ENCODE measurements around the gene CHERP.

The CHERP gene

DNA sequence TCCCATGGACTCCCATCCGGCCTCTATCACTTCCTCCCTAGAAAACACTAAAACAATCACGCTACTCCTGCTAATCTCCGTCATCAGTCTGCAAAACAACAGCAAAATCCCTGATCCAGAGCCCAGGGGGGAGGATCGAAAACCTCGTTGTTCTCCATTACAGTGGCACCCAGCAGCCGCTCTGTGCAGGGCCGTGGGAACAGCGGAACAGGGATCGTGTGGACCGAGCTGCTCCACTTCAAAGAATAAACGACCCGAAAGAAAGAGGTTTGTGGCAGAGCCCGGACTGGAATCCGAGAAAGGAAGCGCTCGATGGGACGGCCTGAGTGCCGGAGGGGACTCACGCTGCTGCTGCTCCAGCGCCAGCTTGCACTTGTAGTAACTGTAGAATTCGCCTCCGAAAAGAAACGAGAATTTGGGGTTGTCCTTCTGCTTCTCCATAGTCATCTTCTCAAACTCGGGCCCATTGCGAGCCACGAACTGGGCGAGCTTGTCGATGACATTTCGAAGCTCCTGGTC lies 652 bp downstream of the CHERP start:
- no peak for DNase-seq (ENCODE audit: extremely low read depth, insufficient read length)
- TF ChIP-seq, protein P1, sequence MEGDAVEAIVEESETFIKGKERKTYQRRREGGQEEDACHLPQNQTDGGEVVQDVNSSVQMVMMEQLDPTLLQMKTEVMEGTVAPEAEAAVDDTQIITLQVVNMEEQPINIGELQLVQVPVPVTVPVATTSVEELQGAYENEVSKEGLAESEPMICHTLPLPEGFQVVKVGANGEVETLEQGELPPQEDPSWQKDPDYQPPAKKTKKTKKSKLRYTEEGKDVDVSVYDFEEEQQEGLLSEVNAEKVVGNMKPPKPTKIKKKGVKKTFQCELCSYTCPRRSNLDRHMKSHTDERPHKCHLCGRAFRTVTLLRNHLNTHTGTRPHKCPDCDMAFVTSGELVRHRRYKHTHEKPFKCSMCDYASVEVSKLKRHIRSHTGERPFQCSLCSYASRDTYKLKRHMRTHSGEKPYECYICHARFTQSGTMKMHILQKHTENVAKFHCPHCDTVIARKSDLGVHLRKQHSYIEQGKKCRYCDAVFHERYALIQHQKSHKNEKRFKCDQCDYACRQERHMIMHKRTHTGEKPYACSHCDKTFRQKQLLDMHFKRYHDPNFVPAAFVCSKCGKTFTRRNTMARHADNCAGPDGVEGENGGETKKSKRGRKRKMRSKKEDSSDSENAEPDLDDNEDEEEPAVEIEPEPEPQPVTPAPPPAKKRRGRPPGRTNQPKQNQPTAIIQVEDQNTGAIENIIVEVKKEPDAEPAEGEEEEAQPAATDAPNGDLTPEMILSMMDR (IDR thresholded peaks at IDR 0.05; ENCODE audit: insufficient read depth, low read length, poor library complexity, severe bottlenecking) = no peak
- H3K27me3 ChIP-seq (replicated peaks; ENCODE audit: control insufficient read depth, insufficient read depth, low read length) = no peaks in the 10 kb centered on the region
- H3K4me3 ChIP-seq (replicated peaks; ENCODE audit: low read depth, low read length) = peak overlapping the region; percentile 91
- peaks cover 19% of the 10 kb centered on the region for H3K36me3 ChIP-seq (ENCODE audit: control insufficient read depth, insufficient read depth, low read length)

DNA sequence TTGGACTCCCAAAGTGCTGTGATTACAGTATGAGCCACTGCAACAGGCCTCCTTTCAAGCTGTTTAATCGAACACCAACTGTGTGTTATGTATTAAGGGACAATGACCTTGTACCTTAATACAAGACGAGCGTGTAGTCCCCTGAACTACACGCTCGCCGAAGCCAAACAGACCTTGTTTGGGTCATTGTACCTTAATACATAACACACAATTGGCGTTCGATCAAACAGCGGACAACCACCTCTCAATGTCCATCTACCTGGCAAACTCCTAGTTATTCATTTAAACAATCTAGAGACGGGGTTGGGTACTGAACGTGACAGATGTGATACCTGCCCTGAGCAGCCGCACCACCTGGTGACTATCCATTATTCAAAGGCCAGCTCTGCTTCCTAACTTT lies 1.3 kb downstream of the CHERP start:
- no peak for DNase-seq (ENCODE audit: extremely low read depth, insufficient read length)
- no peaks in the 10 kb centered on the region for H3K27me3 ChIP-seq (replicated peaks; ENCODE audit: control insufficient read depth, insufficient read depth, low read length)
- TF ChIP-seq, protein P1 (IDR thresholded peaks at IDR 0.05; ENCODE audit: insufficient read depth, low read length, poor library complexity, severe bottlenecking) = no peak
- H3K4me3 ChIP-seq (replicated peaks; ENCODE audit: low read depth, low read length) = peak overlapping the region; percentile 91
- peaks cover 23% of the 10 kb centered on the region for H3K36me3 ChIP-seq (ENCODE audit: control insufficient read depth, insufficient read depth, low read length)

DNA sequence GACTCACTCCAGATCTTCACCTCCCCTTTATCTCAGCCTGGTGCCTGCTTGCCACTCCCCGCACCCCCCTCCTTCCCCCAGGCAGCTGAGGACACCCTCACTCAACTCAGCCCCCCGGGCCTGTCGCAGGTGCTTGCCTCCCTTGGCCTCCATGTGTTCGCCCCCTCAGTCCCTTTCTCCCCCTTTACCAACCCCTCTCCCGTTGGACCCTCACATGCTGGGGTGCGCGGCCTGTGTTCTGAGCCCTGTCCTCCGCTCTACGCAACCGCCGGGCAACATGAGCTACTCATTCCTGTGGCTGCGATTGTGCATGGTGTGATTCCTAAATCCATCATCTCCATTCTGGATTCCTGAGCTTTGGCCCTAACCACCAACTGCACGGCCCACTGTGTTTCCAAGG lies 5.1 kb downstream of the CHERP start:
- Histone ChIP-seq H3K4me3 (replicated peaks; ENCODE audit: low read depth, low read length) (no peak overlapping the region), H3K27me3 (replicated peaks; ENCODE audit: control insufficient read depth, insufficient read depth, low read length) (no peaks in the 10 kb centered on the region), H3K36me3 (ENCODE audit: control insufficient read depth, insufficient read depth, low read length) (peaks cover 42% of the 10 kb centered on the region)
- DNase-seq (ENCODE audit: extremely low read depth, insufficient read length) = no peak
- TF ChIP-seq, protein P1 (IDR thresholded peaks at IDR 0.05; ENCODE audit: insufficient read depth, low read length, poor library complexity, severe bottlenecking) = no peak

DNA sequence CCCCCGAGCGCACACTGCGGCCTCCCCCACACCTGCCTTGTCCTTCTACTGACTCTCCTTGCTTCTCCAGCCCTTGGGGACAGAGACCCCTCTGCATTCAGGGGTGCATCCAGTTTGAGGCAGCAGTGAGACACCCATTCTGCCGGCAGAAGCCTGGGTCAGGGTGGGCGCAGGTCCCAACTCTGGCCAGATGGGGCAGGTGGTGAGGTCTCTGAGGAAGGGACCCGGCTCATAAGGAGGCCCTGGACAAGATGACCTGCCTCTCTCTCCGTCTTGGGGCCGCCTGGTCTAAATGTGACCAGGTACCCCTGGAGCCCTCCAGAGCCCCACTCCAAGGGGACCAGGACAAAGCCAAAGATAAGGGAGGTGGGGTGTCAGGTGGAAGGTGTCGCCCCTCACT lies 6.1 kb downstream of the CHERP start:
- Histone ChIP-seq H3K27me3 (replicated peaks; ENCODE audit: control insufficient read depth, insufficient read depth, low read length) (no peaks in the 10 kb centered on the region), H3K4me3 (replicated peaks; ENCODE audit: low read depth, low read length) (no peak overlapping the region), H3K36me3 (ENCODE audit: control insufficient read depth, insufficient read depth, low read length) (peaks cover 49% of the 10 kb centered on the region)
- DNase-seq (ENCODE audit: extremely low read depth, insufficient read length) = no peak
- TF ChIP-seq, protein P1 (IDR thresholded peaks at IDR 0.05; ENCODE audit: insufficient read depth, low read length, poor library complexity, severe bottlenecking) = no peak

DNA sequence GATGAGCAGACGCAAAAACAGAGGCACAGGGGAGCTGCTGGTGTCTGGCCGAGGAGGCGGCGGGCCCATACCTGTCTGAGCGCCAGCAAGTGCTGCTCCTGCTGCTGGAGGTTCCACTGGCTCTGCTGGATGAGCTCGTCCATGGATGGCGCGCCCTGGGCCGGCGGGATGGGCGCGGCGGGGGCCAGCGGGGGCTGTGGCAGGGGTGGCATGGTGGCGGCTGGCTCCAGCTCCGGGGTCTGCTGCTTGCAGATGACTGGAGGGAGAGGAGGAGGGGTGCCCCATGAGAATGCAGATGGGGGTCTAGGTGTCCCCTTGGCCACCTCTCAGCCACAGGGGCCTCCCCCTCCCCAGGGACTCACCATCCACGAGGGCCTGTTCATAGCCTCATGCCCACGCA lies 6.9 kb downstream of the CHERP start:
- peaks cover 54% of the 10 kb centered on the region for H3K36me3 ChIP-seq (ENCODE audit: control insufficient read depth, insufficient read depth, low read length)
- H3K4me3 ChIP-seq (replicated peaks; ENCODE audit: low read depth, low read length) = no peak overlapping the region
- TF ChIP-seq, protein P1 (IDR thresholded peaks at IDR 0.05; ENCODE audit: insufficient read depth, low read length, poor library complexity, severe bottlenecking) = no peak
- no peak for DNase-seq (ENCODE audit: extremely low read depth, insufficient read length)
- H3K27me3 ChIP-seq (replicated peaks; ENCODE audit: control insufficient read depth, insufficient read depth, low read length) = no peaks in the 10 kb centered on the region
